Heart left ventricle (tissue), 13 donors: ENCODE measurements around the gene SMYD4.

Experiments
- POLR2A ChIP-seq, 2 donors: fragments of 450-650 bp; IDR thresholded peaks; one replicate each; pipeline ENCODE4 v1.6.1; 2017; ENCODE audit warnings: antibody characterized with exemption in 2 of 2, mild to moderate bottlenecking in 2 of 2, moderate library complexity in 2 of 2
- TF ChIP-seq, protein P1 (sequence below), 12 donors: fragments of 200-600 bp; sonication (generic) in 4 of 12; IDR thresholded peaks; one replicate each; pipeline versions ENCODE4 v1.5.0 to v1.8.0; 2018 to 2022; ENCODE audit warnings: antibody characterized with exemption in 12 of 12, mild to moderate bottlenecking in 5 of 12
- donor health status: ischemic (EF 13 %, LVEDD 7.1; RV severe dilation, severe dysfunction).
- donor health status: DM: no; HTN: yes; CAD: no.
- donor health status: DM: no; HTN: no; CAD: no.
- donor health status: ischemic (EF 25% LVEDD 6.9; RV normal size, moderate dysfunction).
- donor health status: ischemic (EF 25% LVEDD 5.7; RV mildly dilated, moderate dysfunction).
- donor health status: ischemic (EF 35%, LVEDD 5.7; RV mildly dilated, moderate dysfunction).
- donor health status: nonischemic (EF 11% LVEDD 7.7; RV severe dilation, severe dysfunction).
- donor health status: DM: yes; HTN: yes; CAD: no.
- donor health status: PGD.
- donor health status: ischemic (EF 29% LVEDD 5.4; RV normal size, mild dysfunction).
- donor health status: nonischemic (EF 23%, LVEDD 6.1; RV moderate dilation, normal function).

DNA sequence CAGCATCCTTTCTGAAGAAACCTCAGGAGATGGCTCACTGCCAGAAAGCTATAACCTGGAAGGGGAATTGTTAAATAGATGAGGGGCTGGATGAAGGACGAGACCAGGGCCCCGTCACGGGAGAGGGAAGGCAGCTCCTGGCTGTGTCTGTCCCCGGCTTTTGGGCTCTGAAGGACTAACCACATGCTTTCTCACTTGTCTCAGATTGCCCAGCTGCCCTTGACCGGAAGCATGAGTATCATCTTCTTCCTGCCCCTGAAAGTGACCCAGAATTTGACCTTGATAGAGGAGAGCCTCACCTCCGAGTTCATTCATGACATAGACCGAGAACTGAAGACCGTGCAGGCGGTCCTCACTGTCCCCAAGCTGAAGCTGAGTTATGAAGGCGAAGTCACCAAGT is 53.4 kb downstream of the SMYD4 start:
- TF ChIP-seq, protein P1, sequence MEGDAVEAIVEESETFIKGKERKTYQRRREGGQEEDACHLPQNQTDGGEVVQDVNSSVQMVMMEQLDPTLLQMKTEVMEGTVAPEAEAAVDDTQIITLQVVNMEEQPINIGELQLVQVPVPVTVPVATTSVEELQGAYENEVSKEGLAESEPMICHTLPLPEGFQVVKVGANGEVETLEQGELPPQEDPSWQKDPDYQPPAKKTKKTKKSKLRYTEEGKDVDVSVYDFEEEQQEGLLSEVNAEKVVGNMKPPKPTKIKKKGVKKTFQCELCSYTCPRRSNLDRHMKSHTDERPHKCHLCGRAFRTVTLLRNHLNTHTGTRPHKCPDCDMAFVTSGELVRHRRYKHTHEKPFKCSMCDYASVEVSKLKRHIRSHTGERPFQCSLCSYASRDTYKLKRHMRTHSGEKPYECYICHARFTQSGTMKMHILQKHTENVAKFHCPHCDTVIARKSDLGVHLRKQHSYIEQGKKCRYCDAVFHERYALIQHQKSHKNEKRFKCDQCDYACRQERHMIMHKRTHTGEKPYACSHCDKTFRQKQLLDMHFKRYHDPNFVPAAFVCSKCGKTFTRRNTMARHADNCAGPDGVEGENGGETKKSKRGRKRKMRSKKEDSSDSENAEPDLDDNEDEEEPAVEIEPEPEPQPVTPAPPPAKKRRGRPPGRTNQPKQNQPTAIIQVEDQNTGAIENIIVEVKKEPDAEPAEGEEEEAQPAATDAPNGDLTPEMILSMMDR (IDR thresholded peaks at IDR 0.05): no peak
- TF ChIP-seq POLR2A (IDR thresholded peaks at IDR 0.05): no peak
